Subcutaneous adipose tissue (tissue), 4 donors: Measurements from ENCODE around the gene GSTM5. TPM values are rescaled to one million over a fixed set of nuclear protein-coding genes. Genes with fewer than 3 reads are reported as not detected.

Source experiments
- total RNA-seq, 4 donors: library from RNA; depleted of rRNA; stranded (reverse); fragments of >200 nt; gene quantifications; one replicate each; pipeline ENCODE4 v1.1.0, GENCODE V29; 2016
- TF ChIP-seq, protein P1 (sequence below): fragments of 450-650 bp; IDR thresholded peaks from one replicate; pipeline ENCODE4 v1.5.1; 2016; ENCODE audit warnings: low read depth, mild to moderate bottlenecking, control low read depth, antibody characterized with exemption, moderate library complexity

The GSTM5 gene
- total RNA-seq, 4 donors from 2014 or later = 2.8 to 5.7 (median 3.5) TPM

DNA sequence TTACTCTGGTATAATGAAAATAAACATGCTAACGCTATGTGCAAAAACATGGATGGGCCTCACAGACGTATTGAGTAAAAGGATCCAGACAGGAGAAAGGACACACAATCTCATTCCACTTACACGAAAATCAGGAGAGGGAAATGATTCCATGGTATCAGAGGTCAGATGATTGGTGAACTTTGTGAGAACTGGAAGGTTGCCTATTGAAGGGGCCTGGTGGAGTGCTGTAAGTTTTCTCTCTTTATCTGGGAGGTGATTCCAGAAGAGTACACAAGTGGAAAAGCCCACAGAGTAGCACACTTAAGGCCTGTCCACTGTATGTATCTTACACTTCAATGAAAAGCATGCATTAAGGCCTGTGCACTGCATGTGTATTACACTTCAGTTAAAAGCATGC is 34.6 kb upstream of the GSTM5 start:
- TF ChIP-seq, protein P1, sequence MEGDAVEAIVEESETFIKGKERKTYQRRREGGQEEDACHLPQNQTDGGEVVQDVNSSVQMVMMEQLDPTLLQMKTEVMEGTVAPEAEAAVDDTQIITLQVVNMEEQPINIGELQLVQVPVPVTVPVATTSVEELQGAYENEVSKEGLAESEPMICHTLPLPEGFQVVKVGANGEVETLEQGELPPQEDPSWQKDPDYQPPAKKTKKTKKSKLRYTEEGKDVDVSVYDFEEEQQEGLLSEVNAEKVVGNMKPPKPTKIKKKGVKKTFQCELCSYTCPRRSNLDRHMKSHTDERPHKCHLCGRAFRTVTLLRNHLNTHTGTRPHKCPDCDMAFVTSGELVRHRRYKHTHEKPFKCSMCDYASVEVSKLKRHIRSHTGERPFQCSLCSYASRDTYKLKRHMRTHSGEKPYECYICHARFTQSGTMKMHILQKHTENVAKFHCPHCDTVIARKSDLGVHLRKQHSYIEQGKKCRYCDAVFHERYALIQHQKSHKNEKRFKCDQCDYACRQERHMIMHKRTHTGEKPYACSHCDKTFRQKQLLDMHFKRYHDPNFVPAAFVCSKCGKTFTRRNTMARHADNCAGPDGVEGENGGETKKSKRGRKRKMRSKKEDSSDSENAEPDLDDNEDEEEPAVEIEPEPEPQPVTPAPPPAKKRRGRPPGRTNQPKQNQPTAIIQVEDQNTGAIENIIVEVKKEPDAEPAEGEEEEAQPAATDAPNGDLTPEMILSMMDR = no peak

DNA sequence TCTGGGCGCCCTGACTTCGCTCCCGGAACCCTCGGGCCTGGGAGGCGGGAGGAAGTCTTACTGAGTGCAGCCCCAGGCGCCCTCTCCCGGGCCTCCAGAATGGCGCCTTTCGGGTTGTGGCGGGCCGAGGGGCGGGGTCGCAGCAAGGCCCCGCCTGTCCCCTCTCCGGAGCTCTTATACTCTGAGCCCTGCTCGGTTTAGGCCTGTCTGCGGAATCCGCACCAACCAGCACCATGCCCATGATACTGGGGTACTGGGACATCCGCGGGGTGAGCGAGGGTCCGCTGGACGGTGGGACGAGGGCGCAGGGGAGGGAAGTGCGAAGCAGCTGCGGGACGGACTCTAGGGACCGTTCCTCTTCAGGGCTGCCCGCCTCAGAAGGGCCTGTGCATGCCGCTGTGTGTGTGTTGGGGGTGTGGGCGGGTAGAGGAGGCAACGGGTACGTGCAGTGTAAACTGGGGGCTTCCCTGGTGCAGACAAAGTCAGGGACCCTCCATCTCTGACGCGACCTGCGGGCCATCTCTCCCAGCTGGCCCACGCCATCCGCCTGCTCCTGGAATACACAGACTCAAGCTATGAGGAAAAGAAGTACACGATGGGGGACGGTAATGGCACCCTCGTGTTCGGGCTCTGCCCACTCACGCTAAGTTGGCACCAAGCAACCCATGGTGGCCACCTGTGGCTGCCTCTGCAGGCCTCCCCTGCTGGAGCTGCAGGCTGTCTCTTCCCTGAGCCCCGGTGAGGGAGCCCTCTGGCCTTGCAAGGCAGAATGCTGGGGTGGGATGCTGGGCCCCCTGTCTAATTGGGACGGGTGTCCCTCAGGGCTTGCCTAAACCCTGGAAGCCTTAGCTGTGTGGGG is 24.2 kb upstream of the GSTM5 start, which contains the start of gene GSTM1:
GSTM1 (plus strand) TSS at position 177 of the 859 bp plus-strand sequence; CDS start at position 234, 57 bp downstream.
- TF ChIP-seq, protein P1 = no peak

DNA sequence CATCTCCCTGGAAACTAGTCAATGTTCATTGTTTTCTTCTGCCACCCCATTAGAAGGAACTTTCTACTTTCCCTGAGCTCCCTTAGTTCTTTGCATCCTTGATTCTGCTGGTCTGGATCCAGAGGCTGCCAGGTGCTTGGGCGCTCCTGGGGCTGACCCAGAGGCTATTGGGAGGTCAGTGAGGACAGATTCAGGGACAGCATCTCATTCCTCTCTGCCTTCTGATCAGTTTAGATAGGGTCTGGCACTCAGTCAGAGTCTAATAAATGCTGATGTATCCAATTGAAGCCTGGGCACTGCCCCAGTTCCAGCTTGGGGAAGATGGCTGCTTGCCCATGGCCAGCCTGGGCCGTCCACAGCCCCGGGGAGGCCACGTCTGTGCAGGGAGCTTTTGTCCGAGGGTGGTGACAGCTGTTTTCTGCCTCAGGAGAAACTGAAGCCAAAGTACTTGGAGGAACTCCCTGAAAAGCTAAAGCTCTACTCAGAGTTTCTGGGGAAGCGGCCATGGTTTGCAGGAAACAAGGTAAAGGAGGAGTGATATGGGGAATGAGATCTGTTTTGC is 22.1 kb upstream of the GSTM5 start:
- TF ChIP-seq, protein P1 = no peak

DNA sequence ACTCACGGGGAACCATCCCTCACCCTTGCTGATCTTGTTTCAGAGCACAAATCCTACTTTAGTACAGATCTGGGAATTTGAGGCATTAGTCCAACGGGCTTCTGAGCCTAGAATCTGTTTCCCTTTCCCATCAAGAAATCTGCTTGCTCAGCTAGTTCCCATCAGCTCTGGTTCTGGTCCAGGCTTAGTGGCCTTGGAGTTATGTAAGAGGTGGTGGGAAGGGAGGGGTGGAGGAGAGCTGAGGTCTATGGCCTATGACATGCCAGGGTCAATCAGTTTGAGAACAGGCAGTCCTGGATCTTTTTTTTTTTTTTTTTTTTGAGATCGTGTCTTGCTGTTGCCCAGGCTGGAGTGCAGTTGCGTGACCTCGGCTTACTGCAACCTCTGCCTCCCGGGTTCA is 20.3 kb upstream of the GSTM5 start:
- TF ChIP-seq, protein P1 = no peak

DNA sequence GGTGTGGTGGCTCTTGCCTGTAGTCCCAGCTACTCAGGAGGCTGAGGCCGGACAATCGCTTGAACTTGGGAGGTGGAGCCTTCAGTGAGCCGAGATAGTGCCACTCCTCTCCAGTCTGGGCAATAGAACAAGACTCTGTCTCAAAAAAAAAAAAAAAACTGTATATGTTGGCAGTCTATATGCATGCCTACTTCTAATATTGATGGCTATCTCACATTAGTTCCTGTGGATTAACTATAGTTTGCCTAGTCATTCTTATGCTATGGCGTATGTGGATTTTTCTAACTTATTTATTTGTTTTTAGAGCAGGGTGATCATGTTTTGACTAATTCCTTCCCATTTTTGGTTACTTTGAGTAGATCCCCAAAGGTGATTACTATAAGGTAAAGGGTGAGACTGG is 15.0 kb upstream of the GSTM5 start:
- TF ChIP-seq, protein P1 = no peak

DNA sequence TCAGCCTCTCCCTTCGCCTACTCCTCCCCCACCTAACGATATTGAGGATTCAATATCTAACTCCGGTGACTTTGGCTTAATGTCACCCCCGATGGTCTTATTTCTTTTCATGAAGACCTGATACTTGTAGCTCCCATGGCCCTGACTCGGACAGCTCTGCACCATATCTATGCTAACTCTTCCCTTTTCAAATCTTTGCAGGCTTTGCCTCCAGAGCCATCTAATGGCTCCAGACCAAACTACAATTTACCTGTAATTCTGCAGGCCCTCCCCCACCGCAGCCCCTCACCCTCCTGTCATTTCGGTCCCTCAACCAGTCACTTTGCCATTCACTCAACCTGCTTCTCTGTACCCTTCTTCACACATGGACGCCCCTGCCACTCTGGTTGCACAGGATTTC is 7.9 kb upstream of the GSTM5 start:
- TF ChIP-seq, protein P1 = no peak

DNA sequence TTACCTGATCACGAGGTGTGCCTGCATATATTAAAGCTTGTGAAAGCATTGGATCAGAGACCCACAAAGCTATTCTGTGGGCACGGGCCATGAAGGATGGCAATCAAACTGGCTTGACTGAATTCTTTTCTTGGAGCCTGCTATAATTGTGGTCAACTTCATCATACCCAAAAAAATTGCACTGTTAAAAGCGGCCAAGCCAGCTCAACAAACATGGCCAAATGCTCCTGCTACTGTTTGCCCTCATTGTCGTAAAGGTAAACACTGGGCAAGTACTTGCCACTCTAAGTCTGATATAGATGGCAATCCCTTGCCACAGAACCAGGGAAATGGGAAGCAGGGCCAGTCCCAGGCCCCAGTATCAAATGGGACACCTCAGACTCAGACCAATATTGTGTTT is 6.6 kb upstream of the GSTM5 start:
- TF ChIP-seq, protein P1 = no peak
